Parathyroid adenoma (tissue), 2 donors: Measurements from ENCODE around the gene ST3GAL4.

Experiments
- H2AFZ ChIP-seq: fragments of 300-600 bp; sonication (generic); one replicate; pipeline ENCODE4 v1.7.0; 2017; ENCODE audit warnings: antibody characterized with exemption, mild to moderate bottlenecking
- H3K27ac ChIP-seq: fragments of 300-600 bp; sonication (generic); one replicate; pipeline ENCODE4 v1.7.0; 2017
- H3K27me3 ChIP-seq: fragments of 300-600 bp; sonication (generic); one replicate; pipeline ENCODE4 v1.7.0; 2017; ENCODE audit warnings: low read length; ENCODE audit not compliant: control insufficient read depth, insufficient read depth
- H3K36me3 ChIP-seq: fragments of 300-600 bp; sonication (generic); one replicate; pipeline ENCODE4 v1.7.0; 2017; ENCODE audit warnings: low read length; ENCODE audit not compliant: control insufficient read depth, insufficient read depth
- H3K4me1 ChIP-seq: fragments of 300-600 bp; sonication (generic); one replicate; pipeline ENCODE4 v1.7.0; 2017; ENCODE audit warnings: control low read depth
- H3K4me2 ChIP-seq: fragments of 300-600 bp; sonication (generic); one replicate; pipeline ENCODE4 v1.7.0; 2017; ENCODE audit warnings: low read length
- H3K4me3 ChIP-seq: fragments of 300-600 bp; sonication (generic); one replicate; pipeline ENCODE4 v1.7.0; 2017; ENCODE audit warnings: low read depth, low read length
- H3K79me2 ChIP-seq: fragments of 300-600 bp; sonication (generic); one replicate; pipeline ENCODE4 v1.7.0; 2017; ENCODE audit warnings: control low read depth
- H3K9ac ChIP-seq: fragments of 300-600 bp; sonication (generic); one replicate; pipeline ENCODE4 v1.7.0; 2017; ENCODE audit warnings: mild to moderate bottlenecking
- H3K9me3 ChIP-seq: fragments of 300-600 bp; sonication (generic); one replicate; pipeline ENCODE4 v1.7.0; 2017; ENCODE audit warnings: low read length; ENCODE audit not compliant: control insufficient read depth
- TF ChIP-seq, protein P1 (sequence below): fragments of 300-600 bp; sonication (generic); IDR thresholded peaks from one replicate; pipeline ENCODE4 v1.7.0; 2017; ENCODE audit warnings: antibody characterized with exemption, mild to moderate bottlenecking
- donor health status: primary hyperparathyroidism.

ST3GAL4 gene

GRCh38 chr11:126337474-126338241 is 17.8 kb upstream of the ST3GAL4 start:
- TF ChIP-seq, protein P1, sequence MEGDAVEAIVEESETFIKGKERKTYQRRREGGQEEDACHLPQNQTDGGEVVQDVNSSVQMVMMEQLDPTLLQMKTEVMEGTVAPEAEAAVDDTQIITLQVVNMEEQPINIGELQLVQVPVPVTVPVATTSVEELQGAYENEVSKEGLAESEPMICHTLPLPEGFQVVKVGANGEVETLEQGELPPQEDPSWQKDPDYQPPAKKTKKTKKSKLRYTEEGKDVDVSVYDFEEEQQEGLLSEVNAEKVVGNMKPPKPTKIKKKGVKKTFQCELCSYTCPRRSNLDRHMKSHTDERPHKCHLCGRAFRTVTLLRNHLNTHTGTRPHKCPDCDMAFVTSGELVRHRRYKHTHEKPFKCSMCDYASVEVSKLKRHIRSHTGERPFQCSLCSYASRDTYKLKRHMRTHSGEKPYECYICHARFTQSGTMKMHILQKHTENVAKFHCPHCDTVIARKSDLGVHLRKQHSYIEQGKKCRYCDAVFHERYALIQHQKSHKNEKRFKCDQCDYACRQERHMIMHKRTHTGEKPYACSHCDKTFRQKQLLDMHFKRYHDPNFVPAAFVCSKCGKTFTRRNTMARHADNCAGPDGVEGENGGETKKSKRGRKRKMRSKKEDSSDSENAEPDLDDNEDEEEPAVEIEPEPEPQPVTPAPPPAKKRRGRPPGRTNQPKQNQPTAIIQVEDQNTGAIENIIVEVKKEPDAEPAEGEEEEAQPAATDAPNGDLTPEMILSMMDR: no peak

DNA sequence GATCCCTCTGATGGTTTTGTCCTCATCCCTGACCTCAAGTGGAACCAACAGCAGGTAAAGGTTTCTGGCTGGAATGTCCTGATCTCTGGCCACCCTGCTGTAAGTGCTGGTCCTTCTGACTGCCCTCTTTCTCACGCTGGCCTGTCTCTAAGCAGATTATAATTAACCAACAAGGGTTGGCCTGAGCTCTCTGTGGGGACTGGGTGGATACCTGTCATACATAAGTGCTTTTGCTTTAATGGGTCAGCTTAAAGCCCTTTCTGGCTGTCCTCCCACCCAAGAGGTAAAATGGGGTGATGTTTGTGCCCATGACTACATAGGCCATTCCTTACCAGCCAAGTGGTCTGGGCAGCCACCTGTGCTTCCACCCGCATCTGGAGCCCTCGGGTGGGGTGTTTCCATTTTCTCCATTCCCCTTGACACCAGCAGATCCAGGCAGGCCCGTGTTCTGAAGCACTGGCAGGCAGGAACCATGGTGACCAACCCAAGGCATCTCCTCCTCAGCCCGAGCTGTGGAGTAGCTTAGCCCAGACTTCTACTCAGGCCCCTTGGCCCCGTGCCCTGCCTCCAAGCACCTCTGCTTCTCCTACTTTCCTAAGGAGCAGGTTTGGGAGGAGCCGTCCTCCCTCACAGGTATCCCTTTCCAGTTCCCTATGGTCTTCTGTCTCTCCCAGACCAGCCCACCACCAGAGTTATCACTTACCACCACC is 17.0 kb upstream of the ST3GAL4 start:
- no peaks in the 10 kb centered on the region for H3K36me3 ChIP-seq
- H3K4me3 ChIP-seq: no peak overlapping the region
- no peaks in the 10 kb centered on the region for H3K9me3 ChIP-seq
- H3K4me2 ChIP-seq: no peak overlapping the region
- H2AFZ ChIP-seq: no peak overlapping the region
- no peaks in the 10 kb centered on the region for H3K27me3 ChIP-seq
- no peaks in the 10 kb centered on the region for H3K79me2 ChIP-seq
- no peaks in the 10 kb centered on the region for H3K4me1 ChIP-seq
- no peak overlapping the region for H3K27ac ChIP-seq
- TF ChIP-seq, protein P1: no peak
- H3K9ac ChIP-seq: no peak overlapping the region

More at GRCh38 chr11:126337474-126338241, 17.8 kb upstream of the ST3GAL4 start:
- H3K79me2 ChIP-seq: no peaks in the 10 kb centered on the region
- H3K27ac ChIP-seq: no peak overlapping the region
- H3K4me2 ChIP-seq: no peak overlapping the region
- no peak overlapping the region for H3K9ac ChIP-seq
- no peaks in the 10 kb centered on the region for H3K36me3 ChIP-seq
- H3K4me3 ChIP-seq: no peak overlapping the region
- no peaks in the 10 kb centered on the region for H3K4me1 ChIP-seq
- no peaks in the 10 kb centered on the region for H3K27me3 ChIP-seq
- H2AFZ ChIP-seq: no peak overlapping the region
- H3K9me3 ChIP-seq: no peaks in the 10 kb centered on the region

DNA sequence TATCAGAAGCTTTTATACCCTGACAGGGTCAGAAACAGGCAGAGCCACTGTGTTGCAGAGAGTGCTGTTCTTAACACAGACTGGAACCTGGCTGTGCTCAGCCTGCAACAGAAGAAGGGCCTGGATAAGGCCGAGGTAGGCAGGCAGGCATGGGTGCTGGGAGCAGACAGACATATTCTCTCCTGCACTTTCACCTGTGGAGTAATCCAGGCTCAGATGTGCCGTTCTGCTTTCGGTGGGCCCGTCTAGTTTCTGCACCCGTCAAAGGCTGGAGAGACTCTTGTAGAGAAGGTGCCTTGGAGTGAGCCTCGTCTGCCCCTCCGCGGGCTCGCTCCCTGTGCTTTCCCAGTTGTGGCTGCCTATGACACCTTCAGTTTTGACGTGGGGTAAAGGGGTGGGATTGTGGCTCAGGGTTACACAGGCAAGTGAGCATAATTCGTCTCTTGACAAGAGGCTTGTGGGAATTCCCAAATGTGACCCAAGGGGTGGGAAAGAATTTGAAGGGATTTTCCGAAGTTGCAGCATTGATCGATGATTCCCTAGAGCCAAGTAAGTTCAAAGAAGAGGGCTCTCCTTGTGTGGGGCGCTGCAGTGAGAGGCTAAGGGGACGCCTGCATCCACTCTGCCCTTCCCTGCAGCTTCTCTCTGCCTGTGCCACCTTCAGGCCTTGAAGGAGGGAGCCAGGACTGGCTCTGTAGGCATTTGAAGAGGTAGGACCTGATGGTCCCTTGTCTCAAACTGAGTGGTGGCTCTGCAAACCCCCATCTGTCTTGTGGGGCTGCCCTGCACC is 16.2 kb upstream of the ST3GAL4 start:
- Histone ChIP-seq H3K9me3 (no peaks in the 10 kb centered on the region), H3K36me3 (no peaks in the 10 kb centered on the region), H3K4me2 (no peak overlapping the region), H3K27ac (no peak overlapping the region), H3K4me1 (no peaks in the 10 kb centered on the region), H3K9ac (no peak overlapping the region), H3K79me2 (no peaks in the 10 kb centered on the region), H3K27me3 (no peaks in the 10 kb centered on the region), H2AFZ (no peak overlapping the region), H3K4me3 (no peak overlapping the region)
- TF ChIP-seq, protein P1: no peak

DNA sequence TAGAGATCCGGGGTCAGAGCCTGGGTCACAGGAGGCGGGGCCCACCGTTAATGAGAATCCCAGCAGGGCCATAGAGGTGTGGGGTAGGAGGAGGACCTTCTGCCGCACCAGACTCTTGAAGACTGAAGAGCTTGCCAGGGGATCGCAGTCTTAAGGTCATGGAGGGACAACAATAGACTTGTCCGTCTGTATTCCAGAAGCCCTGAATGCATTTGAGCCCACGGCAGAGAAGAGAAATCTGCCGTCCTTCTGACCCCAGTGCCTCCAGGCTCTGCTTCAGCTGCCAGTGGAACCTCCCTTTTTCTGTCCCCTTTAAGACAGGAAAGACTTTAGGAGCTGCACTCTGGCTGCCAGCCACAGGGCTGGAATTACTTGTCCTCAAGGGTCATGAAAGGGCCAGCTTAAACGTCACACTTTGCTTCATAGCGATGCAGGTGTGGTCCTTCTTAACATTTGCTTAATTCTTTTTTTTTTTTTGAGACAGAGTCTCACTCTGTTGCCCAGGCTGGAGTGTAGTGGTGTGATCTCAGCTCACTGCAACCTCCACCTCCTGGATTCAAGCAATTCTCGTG is 15.5 kb upstream of the ST3GAL4 start:
- H3K9ac ChIP-seq: no peak overlapping the region
- H3K4me2 ChIP-seq: no peak overlapping the region
- no peaks in the 10 kb centered on the region for H3K4me1 ChIP-seq
- H3K9me3 ChIP-seq: no peaks in the 10 kb centered on the region
- H3K27ac ChIP-seq: no peak overlapping the region
- TF ChIP-seq, protein P1: no peak
- H3K27me3 ChIP-seq: no peaks in the 10 kb centered on the region
- no peak overlapping the region for H3K4me3 ChIP-seq
- H3K36me3 ChIP-seq: no peaks in the 10 kb centered on the region
- no peak overlapping the region for H2AFZ ChIP-seq
- no peaks in the 10 kb centered on the region for H3K79me2 ChIP-seq
